HCT116 (cell line): Measurements from ENCODE around the gene LMNTD2. TPM values are rescaled to one million over a fixed set of nuclear protein-coding genes. Genes with fewer than 3 reads are reported as not detected.
A peak's percentile ranks its signal among the peaks of the same experiment; 100 is the strongest.

Experiments used
- ATAC-seq: fragments of 200-7000 bp; cut with Tn5 transposase; 2 replicates; pipeline ENCODE4 v1.9.1; 2020; ENCODE audit warnings: mild to moderate bottlenecking, moderate library complexity
- BruUV-seq: library from RNA; stranded (reverse); fragments of 400-500 nt; replicated peaks from 2 replicates; lab custom pipeline; 2021; lab: Mats Ljungman, UMichigan
- CTCF ChIA-PET: fragments of 300-600 bp; sonication (Branson Sonifier 250); formaldehyde crosslinking; loops from one replicate; lab custom pipeline; 2021; ENCODE audit warnings: antibody characterized with exemption; lab: Charles Lee
- POLR2A ChIA-PET: fragments of 300-600, 350-600 bp; sonication (Branson Sonifier 250); formaldehyde crosslinking; loops from one replicate; lab custom pipeline; 2021; ENCODE audit warnings: antibody characterized with exemption; lab: Charles Lee
- RAD21 ChIA-PET, 2 experiments: fragments of 300-600 bp; sonication (Branson Sonifier 250); formaldehyde crosslinking; loops; one replicate each; lab custom pipeline; 2023; ENCODE audit warnings: low total read pairs in 2 of 2; ENCODE audit not compliant: uncharacterized antibody in 2 of 2, unreplicated experiment in 2 of 2, low non-redundant PET in 1 of 2; lab: Charles Lee
- DNase-seq: peaks from one replicate; pipeline ENCODE4 v3.0.0-alpha.2; 2010; ENCODE audit warnings: low read depth, low spot score
- H2AFZ ChIP-seq: fragments of 200-600 bp; shearing (Covaris generic), sonication (generic); 2 replicates; pipeline ENCODE4 v1.6.1; 2017; ENCODE audit warnings: low read depth, mixed run types, mixed read lengths, antibody characterized with exemption, low read length; ENCODE audit not compliant: poor library complexity, severe bottlenecking
- H3K27ac ChIP-seq: 2 replicates; pipeline ENCODE4 v1.5.1; 2012; ENCODE audit warnings: low read depth, low read length
- H3K27me3 ChIP-seq: fragments of 200-600 bp; sonication (generic); 2 replicates; pipeline ENCODE4 v1.6.1; 2016; ENCODE audit warnings: mixed run types, low read length, mixed read lengths; ENCODE audit not compliant: insufficient read depth
- H3K36me3 ChIP-seq, 2 experiments: fragments of 200-500 bp in 1 of 2; fragments of 200-600 bp in 1 of 2; sonication (Bioruptor generic) in 1 of 2; sonication (generic) in 1 of 2; 2 replicates each; pipeline versions ENCODE4 v1.5.1 to v1.6.1; 2014 to 2016; ENCODE audit warnings: low read length in 2 of 2, inconsistent platforms in 1 of 2, mixed read lengths in 1 of 2, mixed run types in 1 of 2; ENCODE audit not compliant: insufficient read depth in 2 of 2, control insufficient read depth in 1 of 2
- H3K4me1 ChIP-seq, 2 experiments: fragments of 200-600 bp in 1 of 2; sonication (generic) in 1 of 2; 2 replicates each; pipeline versions ENCODE4 v1.5.1 to v1.6.1; 2012 to 2017; ENCODE audit warnings: low read length in 2 of 2, inconsistent platforms in 1 of 2, mild to moderate bottlenecking in 1 of 2, mixed read lengths in 1 of 2, mixed run types in 1 of 2, moderate library complexity in 1 of 2; ENCODE audit not compliant: insufficient read depth in 2 of 2, control insufficient read depth in 1 of 2
- H3K4me2 ChIP-seq: fragments of 200-600 bp; sonication (generic); 2 replicates; pipeline ENCODE4 v1.6.1; 2017; ENCODE audit warnings: mixed run types, low read length, mixed read lengths
- H3K4me3 ChIP-seq, 2 experiments: fragments of 200-600 bp in 1 of 2; sonication (generic) in 1 of 2; replicated peaks in 1 of 2; 2 replicates each; pipeline ENCODE4 v1.5.1; 2011 to 2016; ENCODE audit warnings: low read length in 2 of 2, control low read depth in 1 of 2, low read depth in 1 of 2, mild to moderate bottlenecking in 1 of 2, mixed read lengths in 1 of 2, mixed run types in 1 of 2
- H3K79me2 ChIP-seq: fragments of 200-600 bp; sonication (generic); 2 replicates; pipeline ENCODE4 v1.6.1; 2017; ENCODE audit warnings: mild to moderate bottlenecking, mixed run types, low read length, moderate library complexity, mixed read lengths; ENCODE audit not compliant: insufficient read depth
- H3K9ac ChIP-seq: fragments of 200-600 bp; sonication (generic); 2 replicates; pipeline ENCODE4 v1.6.1; 2016; ENCODE audit warnings: low read length, mixed read lengths
- H3K9me2 ChIP-seq: fragments of 200-600 bp; sonication (generic), shearing (Covaris generic); 2 replicates; pipeline ENCODE4 v1.6.1; 2017; ENCODE audit warnings: mixed run types, mild to moderate bottlenecking, moderate library complexity; ENCODE audit not compliant: insufficient read depth
- H3K9me3 ChIP-seq, 2 experiments: fragments of 200-500 bp in 1 of 2; fragments of 200-600 bp in 1 of 2; sonication (Bioruptor generic) in 1 of 2; sonication (generic) in 1 of 2; 2 replicates each; pipeline ENCODE4 v1.6.1; 2014 to 2017; ENCODE audit warnings: low read length in 2 of 2, mixed read lengths in 2 of 2, inconsistent platforms in 1 of 2, low read depth in 1 of 2, mild to moderate bottlenecking in 1 of 2, mixed run types in 1 of 2, moderate library complexity in 1 of 2; ENCODE audit not compliant: control insufficient read depth in 1 of 2, insufficient read depth in 1 of 2
- H4K20me1 ChIP-seq: fragments of 200-600 bp; sonication (generic), shearing (Covaris generic); 2 replicates; pipeline ENCODE4 v1.6.1; 2017; ENCODE audit warnings: mixed run types, mild to moderate bottlenecking, moderate library complexity; ENCODE audit not compliant: insufficient read depth
- CBX3 ChIP-seq: IDR thresholded peaks from 2 replicates; pipeline ENCODE4 v1.6.1; 2012; ENCODE audit warnings: low read depth
- EZH2 ChIP-seq: fragments of 200-600 bp; sonication (generic); IDR thresholded peaks from 2 replicates; pipeline ENCODE4 v1.6.1; 2017; ENCODE audit warnings: antibody characterized with exemption, mixed run types
- EZH2phosphoT487 ChIP-seq: fragments of 200-600 bp; IDR thresholded peaks from 2 replicates; pipeline ENCODE4 v1.6.1; 2018; ENCODE audit warnings: antibody characterized with exemption, borderline replicate concordance
- FOSL1 ChIP-seq: IDR thresholded peaks from 2 replicates; pipeline ENCODE4 v1.6.1; 2012; ENCODE audit warnings: low read depth
- JUND ChIP-seq: IDR thresholded peaks from 2 replicates; pipeline ENCODE4 v1.6.1; 2012
- POLR2AphosphoS5 ChIP-seq: IDR thresholded peaks from 2 replicates; pipeline ENCODE4 v1.6.1; 2011; ENCODE audit warnings: mild to moderate bottlenecking, low read depth, low read length, moderate library complexity
- SP1 ChIP-seq: IDR thresholded peaks from 2 replicates; pipeline ENCODE4 v1.6.1; 2012; ENCODE audit warnings: low read depth
- TCF7L2 ChIP-seq: IDR thresholded peaks from 2 replicates; pipeline ENCODE4 v1.7.0; 2011; ENCODE audit warnings: borderline replicate concordance, inconsistent platforms; ENCODE audit not compliant: insufficient read depth, insufficient read length; ENCODE audit errors: extremely low read depth
- ZFX ChIP-seq: fragments of 450-650 bp; IDR thresholded peaks from 2 replicates; pipeline ENCODE4 v1.6.1; 2017
- ZNF274 ChIP-seq: fragments of 200-500 bp; sonication (Bioruptor generic); IDR thresholded peaks from 2 replicates; pipeline ENCODE4 v1.6.1; 2014; ENCODE audit warnings: mild to moderate bottlenecking, low read depth, low read length, inconsistent platforms
- intact Hi-C: fragments of 100-400 bp; cut with micrococcal nuclease; formaldehyde crosslinking; loops from 2 replicates; pipeline ENCODE4 v1.10.0; 2022
- total RNA-seq: library from RNA; stranded (reverse); gene quantifications from one replicate; pipeline ENCODE4 v1.2.1, GENCODE V29; 2021; ENCODE audit not compliant: unreplicated experiment
- TF ChIP-seq, protein P1 (sequence below): IDR thresholded peaks from 2 replicates; pipeline ENCODE4 v1.6.1; 2012; ENCODE audit warnings: low read depth
- TF ChIP-seq, protein P2 (sequence below): IDR thresholded peaks from 2 replicates; pipeline ENCODE4 v1.6.1; 2011; ENCODE audit warnings: mild to moderate bottlenecking, low read length, moderate library complexity; ENCODE audit not compliant: insufficient replicate concordance; ENCODE audit errors: extremely low read depth

The LMNTD2 gene
- total RNA-seq, 1 experiment from 2014 or later: 9.5 TPM

DNA sequence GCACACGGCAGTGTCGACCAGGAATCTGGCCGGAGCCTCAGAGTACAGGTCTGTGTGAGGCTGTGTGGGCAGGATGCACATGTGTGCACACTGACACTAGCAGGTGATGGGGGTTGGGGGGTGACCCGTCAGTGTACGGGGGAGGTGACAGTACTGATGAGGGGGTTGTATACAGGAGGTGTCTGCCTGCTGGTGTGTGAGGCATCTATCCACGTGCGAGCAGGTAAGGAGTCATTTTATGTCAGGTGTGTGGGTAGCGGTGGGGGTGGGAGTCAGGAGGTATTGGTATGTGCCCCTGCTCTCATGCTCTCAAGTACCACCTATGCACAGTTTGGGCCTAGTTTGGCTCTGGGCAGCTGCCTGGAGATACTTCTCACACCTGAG, 11.3 kb upstream of the LMNTD2 start:
- no peak overlapping the region for H3K4me3 ChIP-seq

DNA sequence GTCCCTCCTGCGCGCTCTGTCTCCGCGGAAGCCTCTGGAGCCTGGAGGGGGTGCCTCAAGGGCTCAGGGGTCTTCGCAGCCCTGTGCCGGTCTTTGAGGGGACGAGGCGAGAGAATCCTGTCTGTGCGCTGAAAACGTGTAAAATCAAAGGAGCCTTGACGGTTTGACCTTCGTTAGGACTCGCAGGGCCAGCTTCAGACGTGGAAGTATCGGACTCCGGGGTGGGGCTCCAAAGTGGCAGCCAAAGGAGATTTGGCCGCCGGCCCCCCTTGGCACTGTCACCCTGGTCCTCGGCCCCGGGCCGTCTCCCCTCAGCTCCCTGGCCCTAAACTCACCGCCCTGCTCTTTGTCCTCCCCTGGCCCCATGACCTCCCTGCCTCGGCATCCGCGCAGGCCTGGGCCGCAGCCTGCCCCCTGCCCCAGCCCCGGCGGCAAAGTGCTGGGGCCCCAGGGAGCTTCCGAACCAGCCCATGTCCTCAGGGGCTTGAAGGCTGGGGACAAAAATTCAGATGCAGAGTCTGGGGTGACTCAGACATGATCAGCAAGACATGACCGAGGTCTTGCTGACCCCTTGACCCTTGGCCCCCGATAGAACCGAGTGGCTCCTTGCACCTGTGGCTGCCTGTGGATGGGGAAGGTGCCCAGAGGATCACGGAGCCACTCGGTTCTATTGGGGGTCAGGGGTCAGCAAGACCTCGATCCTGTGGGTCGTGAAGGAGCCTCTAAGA, 8.8 kb upstream of the LMNTD2 start:
- ATAC-seq (no peak), DNase-seq (no peak)
- Histone ChIP-seq H3K79me2 (no peaks in the 10 kb centered on the region), H3K27me3 (no peaks in the 10 kb centered on the region), H3K4me1 (peaks cover 9 to 45% of the 10 kb centered on the region in 2 experiments; a peak in 3 of 4 replicates), H3K36me3 (no peaks in the 10 kb centered on the region), H3K4me2 (peak overlapping the region; percentile 83), H2AFZ (no peak overlapping the region), H3K27ac (peak overlapping the region; percentile 96), H3K9ac (peak overlapping the region; percentile 82), H3K4me3 (peak overlapping the region; percentile 64 to 71), H3K9me3 (no peaks in the 10 kb centered on the region), H3K9me2 (no peaks in the 10 kb centered on the region), H4K20me1 (no peaks in the 10 kb centered on the region)
- BruUV-seq: TSS peak; percentile 90
- intact Hi-C loops: no loop called here
- ChIA-PET CTCF (no interaction called here), RAD21 (no interaction called here), POLR2A (no interaction called here)
- TF ChIP-seq TCF7L2: no peak
- TF ChIP-seq, protein P1, sequence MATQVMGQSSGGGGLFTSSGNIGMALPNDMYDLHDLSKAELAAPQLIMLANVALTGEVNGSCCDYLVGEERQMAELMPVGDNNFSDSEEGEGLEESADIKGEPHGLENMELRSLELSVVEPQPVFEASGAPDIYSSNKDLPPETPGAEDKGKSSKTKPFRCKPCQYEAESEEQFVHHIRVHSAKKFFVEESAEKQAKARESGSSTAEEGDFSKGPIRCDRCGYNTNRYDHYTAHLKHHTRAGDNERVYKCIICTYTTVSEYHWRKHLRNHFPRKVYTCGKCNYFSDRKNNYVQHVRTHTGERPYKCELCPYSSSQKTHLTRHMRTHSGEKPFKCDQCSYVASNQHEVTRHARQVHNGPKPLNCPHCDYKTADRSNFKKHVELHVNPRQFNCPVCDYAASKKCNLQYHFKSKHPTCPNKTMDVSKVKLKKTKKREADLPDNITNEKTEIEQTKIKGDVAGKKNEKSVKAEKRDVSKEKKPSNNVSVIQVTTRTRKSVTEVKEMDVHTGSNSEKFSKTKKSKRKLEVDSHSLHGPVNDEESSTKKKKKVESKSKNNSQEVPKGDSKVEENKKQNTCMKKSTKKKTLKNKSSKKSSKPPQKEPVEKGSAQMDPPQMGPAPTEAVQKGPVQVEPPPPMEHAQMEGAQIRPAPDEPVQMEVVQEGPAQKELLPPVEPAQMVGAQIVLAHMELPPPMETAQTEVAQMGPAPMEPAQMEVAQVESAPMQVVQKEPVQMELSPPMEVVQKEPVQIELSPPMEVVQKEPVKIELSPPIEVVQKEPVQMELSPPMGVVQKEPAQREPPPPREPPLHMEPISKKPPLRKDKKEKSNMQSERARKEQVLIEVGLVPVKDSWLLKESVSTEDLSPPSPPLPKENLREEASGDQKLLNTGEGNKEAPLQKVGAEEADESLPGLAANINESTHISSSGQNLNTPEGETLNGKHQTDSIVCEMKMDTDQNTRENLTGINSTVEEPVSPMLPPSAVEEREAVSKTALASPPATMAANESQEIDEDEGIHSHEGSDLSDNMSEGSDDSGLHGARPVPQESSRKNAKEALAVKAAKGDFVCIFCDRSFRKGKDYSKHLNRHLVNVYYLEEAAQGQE: no peak
- no peak for TF ChIP-seq EZH2
- no peak for TF ChIP-seq SP1
- TF ChIP-seq, protein P2, sequence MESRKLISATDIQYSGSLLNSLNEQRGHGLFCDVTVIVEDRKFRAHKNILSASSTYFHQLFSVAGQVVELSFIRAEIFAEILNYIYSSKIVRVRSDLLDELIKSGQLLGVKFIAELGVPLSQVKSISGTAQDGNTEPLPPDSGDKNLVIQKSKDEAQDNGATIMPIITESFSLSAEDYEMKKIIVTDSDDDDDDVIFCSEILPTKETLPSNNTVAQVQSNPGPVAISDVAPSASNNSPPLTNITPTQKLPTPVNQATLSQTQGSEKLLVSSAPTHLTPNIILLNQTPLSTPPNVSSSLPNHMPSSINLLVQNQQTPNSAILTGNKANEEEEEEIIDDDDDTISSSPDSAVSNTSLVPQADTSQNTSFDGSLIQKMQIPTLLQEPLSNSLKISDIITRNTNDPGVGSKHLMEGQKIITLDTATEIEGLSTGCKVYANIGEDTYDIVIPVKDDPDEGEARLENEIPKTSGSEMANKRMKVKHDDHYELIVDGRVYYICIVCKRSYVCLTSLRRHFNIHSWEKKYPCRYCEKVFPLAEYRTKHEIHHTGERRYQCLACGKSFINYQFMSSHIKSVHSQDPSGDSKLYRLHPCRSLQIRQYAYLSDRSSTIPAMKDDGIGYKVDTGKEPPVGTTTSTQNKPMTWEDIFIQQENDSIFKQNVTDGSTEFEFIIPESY: no peak
- TF ChIP-seq FOSL1: no peak
- TF ChIP-seq ZFX: no peak
- no peak for TF ChIP-seq ZNF274

More for the DNA sequence above, 11.3 kb upstream of the LMNTD2 start:
- Histone ChIP-seq H3K4me2 (no peak overlapping the region), H4K20me1 (no peaks in the 10 kb centered on the region)
- intact Hi-C loops: no loop called here
- ChIA-PET CTCF (no interaction called here), POLR2A (no interaction called here), RAD21 (no interaction called here)
- TF ChIP-seq POLR2AphosphoS5 (0 out of 2 replicates have a peak, but pooled peaks have one; percentile 15), EZH2 (no peak), ZFX (no peak), ZNF274 (no peak), EZH2phosphoT487 (no peak), CBX3 (no peak), JUND (no peak)
- TF ChIP-seq, all 23 proteins: peak for 1
- no TSS peak for BruUV-seq
- H3K27me3 ChIP-seq: no peaks in the 10 kb centered on the region
- H3K79me2 ChIP-seq: peaks cover 4% of the 10 kb centered on the region
- DNase-seq: no peak
- H3K9me2 ChIP-seq: no peaks in the 10 kb centered on the region
- peak overlapping the region; percentile 2; the same call in 1 of the 2 replicates for H3K27ac ChIP-seq
- no peak overlapping the region for H2AFZ ChIP-seq
- H3K4me1 ChIP-seq: peaks cover 9 to 44% of the 10 kb centered on the region in 2 experiments; a peak in 3 of 4 replicates
- no peaks in the 10 kb centered on the region for H3K9me3 ChIP-seq
- no peaks in the 10 kb centered on the region for H3K36me3 ChIP-seq
- no peak overlapping the region for H3K9ac ChIP-seq
- no peak for ATAC-seq
